OCI-M2 (cell line): Measurements from ENCODE around the gene DNAAF6.
"Not testable (repeated sequence)": the region's sequence is repeated elsewhere in the genome, so short reads cannot be mapped to it uniquely, and the experiment has no call there.

Source experiments
- DNase-seq: peaks from one replicate; lab custom pipeline; 2025; ENCODE audit not compliant: unreplicated experiment; lab: John Stamatoyannopoulos, UW

The DNAAF6 gene

DNA sequence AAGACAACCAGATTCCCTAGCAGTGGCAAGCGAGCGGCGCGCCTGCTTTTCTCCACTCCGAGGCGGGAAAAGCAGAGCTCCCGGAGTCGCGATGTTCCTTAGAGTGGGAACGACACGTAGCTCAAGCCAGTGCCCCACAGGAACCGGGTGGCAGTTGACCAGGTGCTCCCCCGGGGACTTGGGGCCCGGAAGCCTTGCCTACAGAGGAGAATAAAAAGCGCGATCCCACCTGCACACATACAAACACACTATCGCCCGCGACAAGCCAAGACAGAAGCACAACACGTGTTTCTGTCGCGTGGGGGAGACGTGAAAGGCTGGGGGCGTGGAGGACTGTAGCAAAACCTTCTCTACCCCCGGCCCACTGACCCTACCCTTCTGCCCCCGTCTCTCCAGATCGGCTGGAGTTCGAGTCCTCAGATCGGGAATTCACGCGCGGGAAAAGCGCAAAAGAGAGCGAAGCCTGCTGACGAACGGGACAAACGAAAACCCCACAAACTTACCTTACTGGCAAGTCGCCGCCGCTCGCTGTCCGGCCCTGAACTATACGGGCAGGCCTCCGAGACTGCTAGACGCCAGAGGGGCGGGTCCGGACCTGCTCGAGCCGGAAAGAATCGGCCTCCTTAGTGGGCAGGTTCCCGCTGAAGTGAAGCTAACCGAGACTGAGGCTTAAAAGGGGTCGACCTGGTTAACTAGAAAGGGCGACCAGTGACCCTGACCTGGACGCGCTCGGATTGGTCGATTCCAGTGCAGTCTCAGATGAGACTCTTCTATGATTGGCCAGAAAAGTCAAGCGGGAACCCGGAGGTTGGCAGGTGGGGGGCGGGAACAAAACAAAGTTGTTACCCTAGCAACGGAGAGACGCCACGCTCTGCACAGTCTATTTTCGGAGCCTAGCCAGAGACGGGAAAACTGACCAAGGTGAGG lies at the start of gene DNAAF6, which contains the start of gene NUP62CL:
Gene DNAAF6 (plus strand): TSS at position 842 of the 927 bp plus-strand sequence. CDS start 6,265 bp downstream, outside the sequence.
Gene NUP62CL (minus strand): TSS at position 664 of the 927 bp plus-strand sequence. CDS start 31,287 bp downstream, outside the sequence.
- DNase-seq, result no peak

DNA sequence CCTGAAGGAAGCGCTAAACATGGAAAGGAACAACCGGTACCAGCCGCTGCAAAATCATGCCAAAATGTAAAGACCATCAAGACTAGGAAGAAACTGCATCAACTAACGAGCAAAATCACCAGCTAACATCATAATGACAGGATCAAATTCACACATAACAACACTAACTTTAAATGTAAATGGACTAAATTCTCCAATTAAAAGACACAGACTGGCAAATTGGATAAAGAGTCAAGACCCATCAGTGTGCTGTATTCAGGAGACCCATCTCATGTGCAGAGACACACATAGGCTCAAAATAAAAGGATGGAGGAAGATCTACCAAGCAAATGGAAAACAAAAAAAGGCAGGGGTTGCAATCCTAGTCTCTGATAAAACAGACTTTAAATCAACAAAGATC lies 48.8 kb upstream of the DNAAF6 start:
- DNase-seq, result not testable (repeated sequence)

- no peak for DNase-seq
Observed at GRCh38 chrX:107167163-107167921, 39.1 kb upstream of the DNAAF6 start.

GRCh38 chrX:107168257-107168656 lies 38.2 kb upstream of the DNAAF6 start:
- DNase-seq, result no peak

DNA sequence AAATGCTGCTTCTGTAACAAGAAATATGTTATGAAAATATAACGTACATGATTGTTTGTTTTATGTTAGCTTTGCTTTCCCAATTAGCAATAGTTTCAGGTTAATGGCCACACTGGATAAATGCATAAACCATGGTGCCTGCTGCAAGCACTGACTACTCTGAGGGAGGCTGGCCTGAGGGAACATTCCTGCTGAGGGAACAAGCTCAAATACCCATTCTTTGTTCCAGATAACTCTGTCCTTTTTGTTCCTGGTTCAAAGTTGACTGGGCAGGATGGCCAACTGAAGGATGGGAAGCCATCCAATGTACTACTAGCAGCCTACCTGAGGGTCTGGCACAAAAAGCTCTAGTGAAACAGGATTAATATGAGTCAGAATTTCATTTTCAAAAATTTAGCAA lies 37.7 kb upstream of the DNAAF6 start:
- no peak for DNase-seq

- DNase-seq, result no peak
Observed at GRCh38 chrX:107171369-107172102, 34.9 kb upstream of the DNAAF6 start.

GRCh38 chrX:107197319-107197718 lies 9.1 kb upstream of the DNAAF6 start:
- DNase-seq, result no peak

- not testable (repeated sequence) for DNase-seq
Observed at GRCh38 chrX:107198074-107198473, 8.3 kb upstream of the DNAAF6 start.

GRCh38 chrX:107199491-107199890 lies 6.9 kb upstream of the DNAAF6 start:
- no peak for DNase-seq

DNA sequence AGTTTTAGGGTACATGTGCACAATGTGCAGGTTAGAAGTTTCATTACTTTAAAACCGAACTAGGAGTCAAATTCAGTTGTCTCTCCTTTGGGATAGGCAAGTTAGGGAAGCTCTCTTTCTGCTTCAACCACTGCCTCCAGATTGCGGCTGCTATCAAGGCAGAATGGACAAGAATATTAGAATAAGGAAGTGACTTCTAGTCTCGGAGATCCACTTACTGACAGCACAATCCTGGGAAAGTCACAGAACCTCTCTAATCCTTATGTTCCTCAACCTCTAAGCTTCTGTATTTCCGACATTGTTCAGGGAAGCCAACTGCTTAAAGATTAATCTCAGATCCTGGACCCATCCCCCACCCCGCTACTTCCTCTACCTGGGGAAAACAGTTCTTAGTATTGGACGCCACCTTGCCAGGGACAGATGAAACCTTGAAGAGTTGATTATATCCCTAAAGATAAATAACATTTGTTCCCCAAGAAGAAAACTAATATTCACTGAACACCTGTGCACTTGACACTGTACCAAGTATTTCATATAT lies 2.3 kb upstream of the DNAAF6 start:
- DNase-seq, result no peak

GRCh38 chrX:107206697-107207065 lies 270 bp downstream of the DNAAF6 start:
- DNase-seq, result no peak

DNA sequence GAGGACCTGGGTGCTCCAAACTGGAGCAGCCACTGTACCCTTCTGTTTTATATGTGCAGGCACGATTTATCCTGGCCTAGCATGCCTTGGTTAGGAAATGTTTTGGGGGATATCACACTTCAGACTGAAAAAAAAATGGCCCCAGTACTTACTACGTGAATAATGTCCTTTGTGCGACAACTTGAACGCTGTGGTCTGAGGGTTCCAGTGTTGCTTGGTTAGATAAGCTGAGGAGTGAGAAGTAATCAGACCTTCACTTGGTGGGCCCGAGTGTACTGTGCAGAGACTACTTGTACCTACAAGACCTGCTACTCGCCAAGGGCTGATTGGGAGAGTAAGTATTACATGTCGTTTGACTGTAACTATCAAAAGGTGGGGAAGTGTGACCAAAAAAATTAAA lies 678 bp downstream of the DNAAF6 start:
- no peak for DNase-seq

DNA sequence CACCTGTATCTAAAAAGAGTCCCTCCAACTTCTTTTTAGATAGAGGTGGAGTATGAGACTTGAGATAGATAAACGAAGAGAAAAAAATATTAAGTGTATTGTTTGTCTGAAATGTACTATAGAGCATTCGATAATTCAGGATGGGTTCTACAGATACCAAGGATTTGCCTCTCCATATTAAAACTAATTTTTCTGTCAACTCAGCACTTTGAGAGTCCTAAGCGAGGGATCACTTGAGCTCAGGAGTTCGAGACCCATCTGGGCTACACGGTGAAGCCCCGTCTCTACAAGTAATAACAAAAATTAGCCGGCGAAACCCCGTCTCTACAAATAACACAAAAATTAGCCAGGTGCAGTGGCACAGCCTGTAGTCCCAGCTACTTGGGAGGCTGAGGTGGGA lies 1.5 kb downstream of the DNAAF6 start:
- DNase-seq, result no peak

GRCh38 chrX:107213477-107213876 lies 7.1 kb downstream of the DNAAF6 start:
- no peak for DNase-seq

GRCh38 chrX:107226757-107227156 lies 20.3 kb downstream of the DNAAF6 start:
- DNase-seq, result no peak

GRCh38 chrX:107227780-107228485 lies 21.5 kb downstream of the DNAAF6 start:
- no peak for DNase-seq

DNA sequence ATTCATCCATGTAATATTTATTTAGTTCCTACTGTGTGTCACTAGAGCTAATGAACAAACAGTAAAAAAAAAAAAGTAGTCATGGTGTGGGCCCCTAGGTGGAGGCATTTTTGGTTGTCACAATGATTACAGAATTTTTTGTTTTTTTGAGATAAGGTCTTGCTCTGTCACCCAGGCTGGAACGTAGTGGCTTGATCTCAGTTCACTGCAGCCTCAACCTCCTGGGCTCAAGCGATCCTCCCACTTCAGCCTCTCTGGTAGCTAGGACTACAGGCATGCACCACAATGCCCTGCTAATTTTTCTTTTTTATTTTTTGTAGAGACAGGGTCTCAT lies 22.0 kb downstream of the DNAAF6 start:
- DNase-seq, result no peak

GRCh38 chrX:107272431-107272921 lies 66.1 kb downstream of the DNAAF6 start:
- DNase-seq, result no peak

DNA sequence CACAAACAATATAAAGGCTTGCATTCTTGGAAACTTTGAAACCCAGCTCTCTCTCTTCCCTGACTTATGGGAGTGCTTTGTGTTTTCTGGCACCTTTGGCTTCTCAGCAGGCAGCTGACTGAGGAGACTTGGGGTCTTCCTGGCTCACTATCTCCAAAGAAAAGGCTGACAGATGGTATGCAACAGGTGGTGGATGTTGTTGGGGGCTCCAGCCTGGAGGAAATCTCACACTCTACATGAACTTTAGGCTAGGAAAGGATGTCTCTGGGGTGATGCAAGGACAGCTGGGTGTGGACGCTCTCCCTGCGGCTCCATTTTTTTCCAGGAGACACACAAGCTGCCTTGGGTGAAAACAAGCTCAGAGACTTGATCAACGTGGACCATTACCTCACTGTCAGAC lies 67.4 kb downstream of the DNAAF6 start:
- DNase-seq, result no peak

- DNase-seq, result no peak
Observed at GRCh38 chrX:107288676-107289075, 82.3 kb downstream of the DNAAF6 start.
